K562 (cell line): Measurements from ENCODE around the gene TYRO3.

Experiments
- CTCF ChIP-seq, 3 experiments: IDR thresholded peaks in 2 of 3; conservative IDR thresholded peaks in 1 of 3; 2 replicates each; pipeline ENCODE4 v1.5.1; 2011 to 2012; ENCODE audit warnings: low read length in 3 of 3, mild to moderate bottlenecking in 3 of 3, control low read depth in 2 of 3, improper control_type of control experiment in 1 of 3, inconsistent platforms in 1 of 3, low read depth in 1 of 3, mixed read lengths in 1 of 3, moderate library complexity in 1 of 3; ENCODE audit not compliant: insufficient read depth in 2 of 3
- EP300 ChIP-seq: IDR thresholded peaks from 2 replicates; pipeline ENCODE4 v1.6.1; 2012; ENCODE audit warnings: low read length, improper control_type of control experiment
- HDAC2 ChIP-seq: fragments of 450-650 bp; IDR thresholded peaks from 2 replicates; pipeline ENCODE4 v1.6.1; 2016; ENCODE audit warnings: mild to moderate bottlenecking
- NR2C1 ChIP-seq, 2 experiments: fragments of 450-650 bp; IDR thresholded peaks; 2 replicates each; pipeline ENCODE4 v1.6.1; 2017; ENCODE audit warnings: mild to moderate bottlenecking in 2 of 2, antibody characterized with exemption in 1 of 2, inconsistent platforms in 1 of 2, missing compliant biosample characterization in 1 of 2, missing genetic modification characterization in 1 of 2
- ZNF830 ChIP-seq: fragments of 250-450 bp; sonication (Bioruptor Pico); IDR thresholded peaks from 2 replicates; pipeline ENCODE4 v1.5.0; 2021; ENCODE audit warnings: mild to moderate bottlenecking

- TF ChIP-seq EP300 (no peak), NR2C1 (IDR thresholded peaks at IDR 0.05) (no peak), NR2C1 (tag; IDR thresholded peaks at IDR 0.05) (no peak), HDAC2 (no peak), ZNF830 (CRISPR knock-in tag) (no peak), CTCF (IDR thresholded peaks at IDR 0.05 in 2 of 3, conservative IDR thresholded peaks at IDR 0.05 in 1 of 3; ENCODE audit: insufficient read depth in 2 of 3, low read depth in 1 of 3, low read length in 3 of 3) (no peak)
Observed at GRCh38 chr15:41561104-41561776, 2.2 kb downstream of the TYRO3 start.
